ENCODE data around the gene PDCD4. TPM values are rescaled to one million over a fixed set of nuclear protein-coding genes. Genes with fewer than 3 reads are reported as not detected.

Gene PDCD4
- polyA plus RNA-seq, 1 donor: 297 TPM

DNA sequence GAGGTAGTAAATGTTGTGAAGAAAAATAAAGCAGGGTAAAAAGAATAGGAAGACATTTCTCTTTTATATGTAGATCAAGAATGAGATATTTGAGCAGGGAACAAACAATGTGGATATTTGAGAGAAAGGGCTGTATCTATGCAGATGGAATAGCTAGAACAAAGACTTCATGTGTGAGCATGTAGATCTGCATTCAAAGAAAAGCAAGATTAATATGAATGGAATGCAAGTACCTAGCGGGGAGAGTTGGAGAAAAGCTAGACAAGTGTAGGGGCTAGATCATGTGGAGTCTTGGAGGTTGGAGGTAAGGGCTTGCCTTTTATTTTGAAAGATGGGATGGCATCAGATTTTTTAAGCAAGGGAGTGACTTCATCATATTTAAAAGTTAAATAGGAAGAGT is 74.8 kb downstream of the PDCD4 start:
- Histone ChIP-seq H3K4me1 (ENCODE audit: control insufficient read depth, insufficient read depth, low read length) (no peaks in the 10 kb centered on the region), H3K27me3 (ENCODE audit: control insufficient read depth, insufficient read depth, low read length) (no peaks in the 10 kb centered on the region), H3K36me3 (ENCODE audit: control insufficient read depth, insufficient read depth, low read length) (peaks cover 4% of the 10 kb centered on the region), H3K4me3 (ENCODE audit: low read length) (no peak overlapping the region), H3K27ac (ENCODE audit: low read length) (no peak overlapping the region), H3K9me3 (ENCODE audit: control insufficient read depth, low read depth, low read length) (no peaks in the 10 kb centered on the region)
- 86% methylated on average over 1 of the region's 1 CpG for WGBS (ENCODE audit: insufficient coverage, low lambda C conversion rate)
- DNase-seq: no peak

DNA sequence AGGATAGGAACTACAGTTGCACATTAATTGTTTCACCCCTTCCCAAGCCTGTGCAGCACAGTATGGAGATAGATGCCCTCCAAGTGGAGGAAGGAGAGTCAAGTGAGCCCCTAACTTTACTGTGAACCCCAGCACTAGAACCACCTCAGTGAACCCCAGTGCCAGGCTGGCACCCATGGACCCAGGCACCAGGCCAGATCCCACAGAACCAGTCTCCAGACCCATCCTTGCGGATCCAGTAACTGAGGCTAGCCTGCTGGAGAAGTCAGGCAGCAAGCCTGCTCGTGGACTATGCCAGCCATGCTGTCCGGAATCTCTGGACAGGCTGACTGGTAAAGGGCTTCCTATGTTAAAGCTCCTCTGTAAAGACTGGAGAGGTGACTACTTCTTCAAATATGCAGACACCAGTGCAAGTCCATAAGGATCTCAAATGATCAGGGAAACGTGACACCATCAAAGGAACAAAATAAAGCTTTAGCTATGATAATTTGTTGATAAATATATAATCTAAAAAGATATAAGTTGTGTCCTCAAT is 75.4 kb downstream of the PDCD4 start:
- no peaks in the 10 kb centered on the region for H3K4me1 ChIP-seq (ENCODE audit: control insufficient read depth, insufficient read depth, low read length)
- no peak overlapping the region for H3K4me3 ChIP-seq (ENCODE audit: low read length)
- no CpG with 5 or more reads among the region's 4 CpGs for WGBS (ENCODE audit: insufficient coverage, low lambda C conversion rate)
- no peaks in the 10 kb centered on the region for H3K27me3 ChIP-seq (ENCODE audit: control insufficient read depth, insufficient read depth, low read length)
- no peak overlapping the region for H3K27ac ChIP-seq (ENCODE audit: low read length)
- peaks cover 7% of the 10 kb centered on the region for H3K36me3 ChIP-seq (ENCODE audit: control insufficient read depth, insufficient read depth, low read length)
- no peaks in the 10 kb centered on the region for H3K9me3 ChIP-seq (ENCODE audit: control insufficient read depth, low read depth, low read length)
- DNase-seq: no peak

Other genes with a start within 250 kb of the PDCD4 start
- 0.96 TPM for gene RBM20, start 227.6 kb upstream of the PDCD4 start, polyA plus RNA-seq
- gene BBIP1, start 47.3 kb downstream of the PDCD4 start, polyA plus RNA-seq: 26.2 TPM
- gene SHOC2, start 47.7 kb downstream of the PDCD4 start, polyA plus RNA-seq: 34.3 TPM
- 5.4 TPM for gene ADRA2A, start 205.1 kb downstream of the PDCD4 start, polyA plus RNA-seq

Measured in large intestine (tissue), 3 donors.